HUES64 (cell line): Measurements from ENCODE around the gene HSPA1L.
"Not testable (repeated sequence)": the region's sequence is repeated elsewhere in the genome, so short reads cannot be mapped to it uniquely, and the experiment has no call there.

Experiments
- H3K27ac ChIP-seq: 2 replicates; pipeline ENCODE4 v1.7.0; 2013; ENCODE audit warnings: low read depth, low read length, inconsistent platforms
- H3K27me3 ChIP-seq: 2 replicates; pipeline ENCODE4 v1.6.1; 2013; ENCODE audit warnings: mild to moderate bottlenecking, low read length; ENCODE audit not compliant: insufficient read depth
- H3K36me3 ChIP-seq: 2 replicates; pipeline ENCODE4 v1.6.1; 2013; ENCODE audit warnings: mild to moderate bottlenecking, low read length; ENCODE audit not compliant: insufficient read depth
- H3K4me1 ChIP-seq: 2 replicates; pipeline ENCODE4 v1.6.1; 2013; ENCODE audit warnings: mild to moderate bottlenecking, low read length, moderate library complexity; ENCODE audit not compliant: insufficient read depth
- H3K4me3 ChIP-seq: 2 replicates; pipeline ENCODE4 v1.5.1; 2013; ENCODE audit warnings: mild to moderate bottlenecking, low read length, moderate library complexity
- H3K9ac ChIP-seq: 2 replicates; pipeline ENCODE4 v1.6.1; 2013; ENCODE audit warnings: mild to moderate bottlenecking, low read depth, low read length
- H3K9me3 ChIP-seq: 2 replicates; pipeline ENCODE4 v1.6.1; 2013; ENCODE audit warnings: low read depth, low read length; ENCODE audit not compliant: insufficient read depth
- WGBS: fragments of 150-250, 120-280 bp; methylation state at CpG from one replicate; pipeline ENCODE4 v1.1.7; 2013; ENCODE audit warnings: missing lambda C conversion rate; 5-methylcytosine and 5-hydroxymethylcytosine counted together

Gene HSPA1L

DNA sequence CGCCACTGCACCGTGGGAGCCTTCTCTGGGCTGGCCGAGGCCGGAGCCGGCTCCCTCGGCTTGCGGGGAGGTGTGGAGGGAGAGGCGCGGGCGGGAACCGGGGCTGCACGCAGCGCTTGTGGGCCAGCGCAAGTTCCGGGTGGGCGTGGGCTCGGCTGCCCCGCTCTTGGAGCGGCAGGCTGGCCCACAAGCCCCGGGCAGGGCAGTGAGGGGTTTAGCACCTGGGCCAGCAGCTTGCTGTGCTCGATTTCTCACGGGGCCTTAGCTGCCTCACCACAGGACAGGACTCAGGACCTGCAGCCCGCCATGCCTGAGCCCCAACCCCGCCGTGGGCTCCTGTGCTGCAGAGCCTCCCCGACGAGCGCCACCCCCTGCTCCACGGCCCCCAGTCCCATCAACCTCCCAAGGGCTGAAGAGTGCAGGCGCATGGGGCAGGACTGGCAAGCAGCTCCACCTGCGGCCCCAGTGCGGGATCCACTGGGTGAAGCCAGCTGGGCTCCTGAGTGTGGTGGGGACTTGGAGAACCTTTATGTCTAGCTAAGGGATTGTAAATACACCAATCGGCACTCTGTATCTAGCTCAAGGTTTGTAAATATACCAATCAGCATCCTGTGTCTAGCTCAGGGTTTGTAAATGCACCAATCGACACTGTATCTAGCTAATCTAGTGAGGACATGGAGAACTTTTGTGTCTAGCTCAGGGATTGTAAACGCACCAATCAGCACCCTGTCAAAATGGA is 37.1 kb upstream of the HSPA1L start:
- not testable (repeated sequence) for H3K27ac ChIP-seq, H3K4me3 ChIP-seq

DNA sequence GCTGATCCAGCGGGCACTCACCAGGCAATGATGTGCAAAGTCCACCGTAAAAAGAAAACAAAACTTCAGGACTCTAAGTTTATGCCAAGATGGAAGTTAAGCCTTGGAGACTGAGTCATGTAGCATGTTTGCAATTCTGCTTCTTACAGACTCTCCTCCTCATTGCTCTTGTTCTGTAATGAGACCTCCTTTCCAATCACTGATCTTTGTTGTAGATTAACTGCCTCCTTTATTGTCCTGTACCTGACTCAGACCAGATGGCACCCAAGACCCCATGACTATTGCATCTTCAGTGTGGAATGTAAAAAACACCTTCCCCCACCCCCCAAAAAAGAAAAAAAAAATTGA is 36.4 kb upstream of the HSPA1L start:
- Histone ChIP-seq H3K9ac (no peak overlapping the region), H3K4me1 (no peaks in the 10 kb centered on the region), H3K9me3 (peaks cover 7% of the 10 kb centered on the region; the same call in 1 of the 2 replicates), H3K4me3 (no peak overlapping the region), H3K36me3 (no peaks in the 10 kb centered on the region), H3K27ac (no peak overlapping the region), H3K27me3 (no peaks in the 10 kb centered on the region)
- WGBS = 86% methylated on average over 2 of the region's 2 CpGs

More for the DNA sequence above, 37.1 kb upstream of the HSPA1L start:
- H3K9me3 ChIP-seq, H3K9ac ChIP-seq, H3K27me3 ChIP-seq, H3K4me1 ChIP-seq, H3K36me3 ChIP-seq: not testable (repeated sequence)
- WGBS = 90% methylated on average over 35 of the region's 35 CpGs

DNA sequence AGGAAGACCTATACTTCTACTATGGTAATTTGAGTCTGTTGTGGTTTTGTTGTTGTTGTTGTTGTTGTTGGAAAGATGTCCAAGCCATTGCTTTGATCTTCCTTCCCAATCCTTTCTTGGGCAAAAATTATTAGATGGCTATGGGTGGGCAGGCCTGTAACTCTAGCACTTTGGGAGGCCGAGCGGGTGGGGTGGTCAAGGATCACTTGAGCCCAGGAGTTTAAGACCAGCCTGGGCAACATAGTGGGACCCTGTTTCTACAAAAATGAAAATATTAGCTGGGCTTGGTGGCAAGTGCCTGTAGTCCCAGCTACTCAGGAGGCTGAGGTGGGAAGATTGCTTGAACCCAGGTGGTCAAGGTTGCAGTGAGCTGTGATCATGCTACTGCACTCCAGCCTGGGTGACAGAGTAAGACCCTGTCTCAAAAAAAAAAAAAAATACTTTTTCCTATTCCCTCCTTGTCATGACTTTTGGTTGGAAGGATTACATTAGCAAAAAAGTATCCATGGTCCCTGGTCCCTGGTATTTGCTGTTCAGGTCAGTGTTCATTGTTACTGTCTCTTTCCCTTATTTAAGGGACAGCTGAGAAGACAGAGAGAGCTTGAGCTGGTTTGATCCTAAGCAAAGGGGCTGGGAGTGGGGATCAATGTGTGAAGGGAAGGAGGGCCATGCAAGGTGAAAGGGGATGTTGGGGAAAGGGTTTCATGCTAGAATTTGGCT is 35.8 kb upstream of the HSPA1L start:
- WGBS = 99% methylated on average over 2 of the region's 2 CpGs
- H3K4me1 ChIP-seq = no peaks in the 10 kb centered on the region
- H3K27me3 ChIP-seq = no peaks in the 10 kb centered on the region
- no peak overlapping the region for H3K27ac ChIP-seq
- H3K9ac ChIP-seq = no peak overlapping the region
- H3K4me3 ChIP-seq = no peak overlapping the region
- H3K36me3 ChIP-seq = no peaks in the 10 kb centered on the region
- peaks cover 7% of the 10 kb centered on the region; the same call in 1 of the 2 replicates for H3K9me3 ChIP-seq

DNA sequence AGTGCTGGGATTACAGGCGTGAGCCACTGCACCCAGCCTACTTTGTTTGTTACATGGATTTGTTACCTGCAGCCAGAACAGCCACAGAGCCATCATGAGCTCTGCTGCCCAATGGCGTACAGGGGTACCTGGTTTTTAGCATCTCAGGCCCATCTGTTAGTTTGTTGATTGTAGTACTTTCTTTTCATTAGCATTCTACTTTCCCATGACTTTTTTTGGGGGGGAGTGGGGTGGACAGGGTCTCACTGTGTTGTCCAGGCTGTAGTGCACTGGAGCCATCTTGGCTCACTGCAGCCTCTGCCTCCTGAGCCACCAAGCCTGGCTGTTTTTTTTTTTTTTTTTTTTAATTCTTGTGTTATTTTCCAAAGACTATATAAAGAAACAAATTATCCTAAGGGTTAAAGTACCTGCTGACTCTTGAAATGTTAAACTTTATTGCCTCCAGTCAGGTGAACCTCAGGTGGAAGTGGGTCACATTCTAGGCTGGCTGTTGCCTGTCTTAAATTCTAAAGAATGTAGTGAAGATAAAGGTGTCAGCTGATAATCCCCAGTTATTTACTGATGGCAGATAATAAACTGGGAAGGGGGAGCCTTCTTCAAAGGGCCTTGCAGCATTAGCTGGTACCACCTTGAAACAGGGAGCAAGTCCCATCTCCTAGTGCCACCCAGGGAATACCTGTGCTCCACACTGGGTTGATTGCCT is 32.3 kb upstream of the HSPA1L start:
- WGBS = 88% methylated on average over 2 of the region's 2 CpGs
- no peaks in the 10 kb centered on the region for H3K36me3 ChIP-seq
- no peaks in the 10 kb centered on the region for H3K27me3 ChIP-seq
- H3K4me1 ChIP-seq = no peaks in the 10 kb centered on the region
- H3K9ac ChIP-seq = no peak overlapping the region
- no peak overlapping the region for H3K27ac ChIP-seq
- no peak overlapping the region for H3K4me3 ChIP-seq
- H3K9me3 ChIP-seq = no peaks in the 10 kb centered on the region

DNA sequence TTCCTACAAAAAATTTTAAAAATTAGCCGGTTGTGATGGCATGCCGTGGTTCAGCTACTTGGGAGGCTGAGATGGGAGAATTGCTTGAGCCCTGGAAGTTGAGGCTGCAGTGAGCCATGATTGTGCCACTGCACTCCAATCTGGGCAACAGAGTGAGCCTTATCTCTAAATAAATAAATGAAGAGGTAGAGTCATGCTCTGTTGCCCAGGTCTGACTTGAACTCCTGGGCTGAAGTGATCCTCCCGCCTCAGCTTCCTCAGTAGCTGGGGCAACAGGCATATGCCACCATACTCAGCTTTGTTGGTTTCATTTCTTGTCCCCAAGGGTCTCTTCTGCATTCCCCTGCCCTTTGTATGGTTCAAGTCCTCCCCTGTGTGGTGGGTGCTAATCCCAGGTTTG is 29.4 kb upstream of the HSPA1L start:
- Histone ChIP-seq H3K9me3 (no peaks in the 10 kb centered on the region), H3K36me3 (peaks cover 14% of the 10 kb centered on the region), H3K27me3 (no peaks in the 10 kb centered on the region), H3K27ac (no peak overlapping the region), H3K9ac (no peak overlapping the region), H3K4me3 (no peak overlapping the region), H3K4me1 (no peaks in the 10 kb centered on the region)
- WGBS = 100% methylated on average over 3 of the region's 3 CpGs

DNA sequence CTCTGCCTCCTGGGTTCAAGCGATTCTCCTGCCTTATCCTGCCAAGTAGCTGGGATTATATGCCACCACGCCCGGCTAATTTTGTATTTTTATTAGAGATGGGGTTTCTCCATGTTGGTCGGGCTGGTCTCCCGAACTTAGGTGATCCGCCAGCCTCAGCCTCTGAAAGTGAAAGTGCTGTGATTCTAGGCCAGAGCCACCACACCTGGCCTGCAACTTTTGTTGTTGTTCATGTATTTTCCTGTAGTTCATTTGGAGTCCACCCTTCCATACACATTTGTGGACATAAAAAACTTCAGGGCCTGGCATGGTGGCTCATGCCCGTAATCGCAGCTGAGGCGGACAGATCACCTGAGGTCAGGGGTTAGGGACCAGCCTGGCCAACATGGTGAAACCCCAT is 27.0 kb upstream of the HSPA1L start:
- Histone ChIP-seq H3K4me3 (no peak overlapping the region), H3K36me3 (peaks cover 39% of the 10 kb centered on the region), H3K9ac (no peak overlapping the region), H3K9me3 (no peaks in the 10 kb centered on the region), H3K27ac (no peak overlapping the region), H3K4me1 (peaks cover 5% of the 10 kb centered on the region), H3K27me3 (no peaks in the 10 kb centered on the region)
- 95% methylated on average over 9 of the region's 9 CpGs for WGBS

DNA sequence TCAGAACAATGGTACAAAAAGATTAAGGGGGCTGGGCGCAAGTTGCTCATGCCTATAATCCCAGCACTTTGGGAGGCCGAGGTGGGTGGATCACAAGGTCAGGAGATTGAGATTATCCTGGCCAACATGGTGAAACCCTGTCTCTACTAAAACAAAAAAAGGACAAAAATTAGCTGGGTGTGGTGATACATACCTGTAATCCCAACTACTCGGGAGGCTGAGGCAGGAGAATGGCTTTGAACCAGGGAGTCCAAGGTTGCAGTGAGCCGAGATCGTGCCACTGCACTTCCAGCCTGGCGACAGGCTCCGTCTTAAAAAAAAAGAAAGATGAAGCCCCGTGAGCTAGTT is 24.7 kb upstream of the HSPA1L start:
- H3K27me3 ChIP-seq, H3K9me3 ChIP-seq, H3K4me1 ChIP-seq, H3K9ac ChIP-seq, H3K4me3 ChIP-seq, H3K27ac ChIP-seq: not testable (repeated sequence)
- peaks cover 55% of the 10 kb centered on the region for H3K36me3 ChIP-seq
- WGBS = 94% methylated on average over 8 of the region's 8 CpGs

DNA sequence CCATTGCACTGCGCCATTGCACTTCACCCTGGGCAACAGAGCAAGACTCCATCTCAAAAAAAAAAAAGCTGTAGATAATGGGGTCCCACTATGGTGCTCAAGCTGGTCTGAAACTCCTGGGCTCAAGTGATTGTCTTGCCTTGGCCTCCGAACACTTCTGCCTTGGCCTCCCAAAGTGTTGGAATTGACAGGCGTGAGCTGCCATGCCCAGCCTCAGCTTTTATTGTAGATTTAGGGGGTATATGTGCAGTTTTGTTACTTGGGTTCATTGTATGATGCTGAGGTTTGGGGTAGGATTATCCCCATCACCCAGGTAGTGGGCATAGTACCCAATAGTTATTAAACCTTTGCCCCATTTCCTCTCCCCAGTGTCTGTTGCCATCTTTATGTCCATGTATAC is 23.9 kb upstream of the HSPA1L start:
- no peak overlapping the region for H3K27ac ChIP-seq
- H3K9me3 ChIP-seq = no peaks in the 10 kb centered on the region
- peaks cover 55% of the 10 kb centered on the region for H3K36me3 ChIP-seq
- no peak overlapping the region for H3K9ac ChIP-seq
- H3K4me3 ChIP-seq = peak overlapping the region; percentile 98; the same call in 1 of the 2 replicates
- no peaks in the 10 kb centered on the region for H3K27me3 ChIP-seq
- 98% methylated on average over 3 of the region's 3 CpGs for WGBS
- H3K4me1 ChIP-seq = peaks cover 9% of the 10 kb centered on the region

DNA sequence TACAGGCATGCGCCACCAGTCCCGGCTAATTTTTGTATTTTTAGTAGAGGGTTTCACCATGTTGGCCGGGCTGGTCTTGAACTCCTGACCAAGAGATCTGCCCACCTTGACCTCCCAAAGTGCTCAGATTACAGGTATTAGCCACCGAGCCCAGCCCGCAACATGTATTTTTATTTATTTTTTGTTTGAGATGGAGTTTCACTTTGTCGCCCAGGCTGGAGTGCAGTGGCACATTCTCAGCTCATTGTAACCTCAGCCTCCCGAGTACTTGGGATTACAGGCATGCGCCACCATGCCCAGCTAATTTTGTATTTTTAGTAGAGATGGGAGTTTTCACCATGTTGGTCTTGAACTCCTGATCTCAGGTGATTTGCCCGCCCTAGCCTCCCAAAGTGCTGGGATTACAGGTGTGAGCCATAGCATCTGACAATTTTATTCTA is 23.1 kb upstream of the HSPA1L start:
- not testable (repeated sequence) for H3K27me3 ChIP-seq, H3K4me1 ChIP-seq, H3K9me3 ChIP-seq
- Histone ChIP-seq H3K4me3 (peak overlapping the region; percentile 98), H3K27ac (peak overlapping the region; percentile 97; the same call in 1 of the 2 replicates), H3K36me3 (peaks cover 55% of the 10 kb centered on the region), H3K9ac (peak overlapping the region; percentile 99)
- WGBS = 93% methylated on average over 9 of the region's 9 CpGs

DNA sequence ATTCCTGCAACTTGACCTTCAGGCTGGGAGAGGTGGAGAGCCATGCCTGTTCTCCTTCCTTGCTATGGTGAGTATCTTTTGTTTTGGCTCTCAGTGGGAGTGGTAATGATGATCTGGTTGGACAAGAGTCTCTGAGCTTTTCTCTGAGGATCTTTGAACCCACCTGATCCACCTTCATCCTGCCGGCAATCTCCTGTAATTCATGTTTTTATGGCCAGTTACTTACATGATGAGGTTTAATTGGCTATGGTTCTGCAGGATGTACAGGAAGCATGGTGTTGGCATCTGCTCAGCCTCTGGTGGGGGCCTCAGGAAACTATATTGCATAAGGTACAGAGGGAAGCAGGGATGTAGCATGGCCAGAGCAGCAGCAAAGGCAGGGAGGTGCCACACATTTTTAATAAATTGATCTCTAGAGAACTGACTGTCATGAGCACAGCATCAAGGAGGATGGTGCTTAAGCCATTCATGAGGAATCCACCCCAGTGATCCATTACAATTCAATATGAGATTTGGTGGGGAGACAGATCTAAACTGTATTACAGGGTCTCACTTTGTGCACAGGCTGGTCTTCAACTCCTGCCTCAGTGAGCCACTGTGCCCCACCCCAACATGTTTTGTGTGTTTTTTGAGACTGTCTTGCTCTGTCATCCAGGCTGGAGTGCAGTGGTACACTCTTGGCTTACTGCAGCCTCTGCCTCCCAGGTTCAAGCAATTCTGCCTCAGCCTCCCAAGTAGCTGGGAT is 22.5 kb upstream of the HSPA1L start:
- no peaks in the 10 kb centered on the region for H3K9me3 ChIP-seq
- H3K27me3 ChIP-seq = no peaks in the 10 kb centered on the region
- peaks cover 55% of the 10 kb centered on the region for H3K36me3 ChIP-seq
- peak overlapping the region; percentile 99 for H3K9ac ChIP-seq
- WGBS = 79% methylated on average over 1 of the region's 1 CpG
- H3K27ac ChIP-seq = peak overlapping the region; percentile 97
- peaks cover 9% of the 10 kb centered on the region for H3K4me1 ChIP-seq
- peak overlapping the region; percentile 98 for H3K4me3 ChIP-seq
